DMS114 treated with DMSO at 0.1 percent for 48 hours (cell line): ENCODE results near the gene RNF152.

Experiments
- DNase-seq: peaks from one replicate; lab custom pipeline; 2025; ENCODE audit not compliant: unreplicated experiment; lab: John Stamatoyannopoulos, UW

The RNF152 gene, protein sequence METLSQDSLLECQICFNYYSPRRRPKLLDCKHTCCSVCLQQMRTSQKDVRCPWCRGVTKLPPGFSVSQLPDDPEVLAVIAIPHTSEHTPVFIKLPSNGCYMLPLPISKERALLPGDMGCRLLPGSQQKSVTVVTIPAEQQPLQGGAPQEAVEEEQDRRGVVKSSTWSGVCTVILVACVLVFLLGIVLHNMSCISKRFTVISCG

DNA sequence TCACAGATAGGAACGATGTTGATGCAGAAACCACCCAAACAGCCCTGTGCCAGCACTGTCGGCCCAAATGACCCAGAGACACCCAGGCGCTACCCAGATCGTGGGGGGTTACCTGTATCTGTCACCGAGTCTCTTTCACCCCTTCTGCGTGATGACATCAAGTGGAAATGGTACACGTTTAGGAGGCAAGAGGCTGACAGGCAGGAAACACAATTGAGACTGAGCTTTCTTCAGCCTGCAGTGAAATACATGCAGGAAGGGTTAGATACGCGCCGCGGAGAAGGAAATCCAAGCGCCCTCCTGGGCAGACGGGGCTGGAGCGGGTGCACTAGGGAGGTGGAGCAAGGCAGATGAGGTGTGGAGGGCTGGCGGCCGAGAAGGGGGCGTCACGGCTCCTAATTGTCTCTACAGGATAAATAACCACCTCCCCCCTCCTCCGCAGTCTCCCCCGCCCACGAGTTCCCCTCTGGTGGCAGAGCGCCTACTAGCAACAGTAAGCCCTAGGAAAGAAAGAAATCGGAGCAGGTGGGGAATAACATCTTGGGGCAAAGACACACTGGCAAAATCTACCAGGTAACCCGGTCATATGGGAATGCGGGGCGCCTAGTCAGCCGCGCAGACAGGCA is at the start of gene RNF152:
Gene RNF152, minus strand, starts transcription at position 325 of the 626 bp plus-strand sequence. CDS start 76,544 bp downstream, outside the sequence.
- no peak for DNase-seq

DNA sequence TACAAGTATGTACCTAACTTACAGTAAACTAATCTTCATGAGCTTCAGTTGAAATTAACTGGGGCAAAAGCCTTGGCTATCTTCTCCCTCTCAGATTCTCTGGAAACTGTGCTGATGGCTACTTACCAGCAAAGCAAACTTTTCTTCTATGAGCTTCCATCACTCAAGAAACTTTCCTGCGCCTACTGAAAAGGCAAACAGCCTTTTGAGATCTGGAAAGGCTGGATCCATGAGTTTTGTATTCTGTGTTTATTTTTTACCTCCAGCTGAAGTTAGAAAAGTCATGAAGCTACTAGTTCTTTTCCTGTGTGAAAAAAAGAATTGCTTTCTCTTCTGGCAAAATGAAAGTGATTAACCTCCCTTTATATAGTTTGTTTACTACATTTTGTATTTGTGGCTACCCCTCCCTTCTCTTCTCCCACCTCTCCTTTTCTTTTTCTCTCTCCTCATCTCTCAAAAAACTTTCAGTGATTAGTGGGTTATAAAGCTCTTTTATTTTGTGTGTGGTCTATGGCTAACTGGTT is 49.2 kb upstream of the RNF152 start:
- no peak for DNase-seq

DNA sequence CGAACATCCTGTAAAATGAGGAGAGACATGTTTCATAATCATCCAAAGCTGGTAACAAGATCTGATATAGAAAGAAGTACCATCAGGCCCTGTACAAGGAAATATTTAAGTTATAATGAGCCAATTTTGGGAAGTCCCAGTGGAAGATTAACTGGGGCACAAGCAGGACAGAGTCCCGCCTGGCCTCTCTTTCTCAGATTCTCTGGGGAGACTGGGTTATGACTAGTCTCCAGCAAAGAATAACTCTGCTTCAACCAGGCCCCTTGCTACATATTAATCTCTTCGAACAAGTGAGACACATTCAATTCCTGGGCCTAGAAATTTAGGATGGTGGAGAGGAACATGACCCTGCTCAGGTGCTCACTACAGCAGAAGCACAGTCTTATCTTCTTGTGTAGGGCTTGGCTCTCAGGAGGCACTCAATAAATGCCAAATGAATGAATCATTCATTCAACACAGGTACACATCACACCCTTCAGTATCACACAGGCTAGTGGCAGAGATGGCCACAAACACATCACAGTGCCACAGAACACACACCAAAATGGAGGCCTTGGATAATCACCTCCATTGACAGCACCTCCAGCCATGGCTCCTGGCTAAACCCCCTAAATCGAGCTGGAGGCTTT is 46.4 kb upstream of the RNF152 start:
- no peak for DNase-seq

DNA sequence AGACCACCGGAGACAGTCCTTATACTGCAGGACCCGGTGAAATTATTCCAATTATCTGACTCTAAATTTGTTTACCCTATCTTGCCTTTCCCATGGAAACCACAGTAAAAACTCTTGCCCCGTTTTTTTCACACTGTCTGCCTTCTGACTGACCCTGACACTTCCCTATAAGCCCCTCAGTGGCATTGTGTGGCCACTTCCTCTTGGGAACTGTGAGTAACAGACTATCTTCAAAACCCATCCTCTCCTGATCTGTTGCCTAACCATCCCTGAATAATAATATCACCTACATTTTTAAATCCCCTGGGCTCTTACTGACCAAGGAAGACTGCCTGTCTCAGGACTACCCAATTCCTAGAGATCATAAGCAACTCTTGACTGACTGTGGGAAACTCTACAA is 42.6 kb upstream of the RNF152 start:
- DNase-seq, result no peak

DNA sequence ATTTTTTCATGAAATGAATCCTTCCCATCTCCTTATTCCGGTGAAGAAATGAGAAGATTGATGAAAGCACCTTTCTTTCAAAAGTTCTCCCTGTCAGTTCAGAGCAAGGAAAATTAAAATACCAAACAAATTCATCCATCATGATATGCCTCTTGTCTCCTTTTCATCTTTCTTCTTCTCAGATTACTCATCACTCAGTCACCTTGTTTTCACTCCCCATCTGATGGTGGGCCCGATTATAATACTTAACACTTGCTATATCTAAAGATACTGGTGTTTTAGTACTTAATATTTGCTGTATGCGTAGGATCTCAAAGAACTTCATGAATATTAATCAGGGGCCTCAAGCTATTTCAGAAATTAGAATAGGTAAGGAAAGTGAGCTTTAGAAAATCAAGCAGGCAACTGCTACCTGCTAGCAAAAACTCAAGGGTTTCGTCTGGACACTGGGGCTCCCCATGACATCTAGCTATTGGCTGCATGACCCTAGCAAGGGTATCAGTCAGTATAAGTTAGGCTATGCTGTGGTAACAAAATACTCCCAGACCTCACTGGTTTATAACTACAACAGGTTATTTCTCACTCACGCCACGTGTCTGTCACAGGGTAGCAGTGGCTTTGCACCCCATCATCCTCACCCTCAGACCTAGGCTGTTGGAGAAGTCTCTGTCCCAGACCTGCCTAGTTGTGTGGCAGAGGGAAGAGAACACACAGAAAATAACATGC is 39.0 kb upstream of the RNF152 start:
- no peak for DNase-seq

DNA sequence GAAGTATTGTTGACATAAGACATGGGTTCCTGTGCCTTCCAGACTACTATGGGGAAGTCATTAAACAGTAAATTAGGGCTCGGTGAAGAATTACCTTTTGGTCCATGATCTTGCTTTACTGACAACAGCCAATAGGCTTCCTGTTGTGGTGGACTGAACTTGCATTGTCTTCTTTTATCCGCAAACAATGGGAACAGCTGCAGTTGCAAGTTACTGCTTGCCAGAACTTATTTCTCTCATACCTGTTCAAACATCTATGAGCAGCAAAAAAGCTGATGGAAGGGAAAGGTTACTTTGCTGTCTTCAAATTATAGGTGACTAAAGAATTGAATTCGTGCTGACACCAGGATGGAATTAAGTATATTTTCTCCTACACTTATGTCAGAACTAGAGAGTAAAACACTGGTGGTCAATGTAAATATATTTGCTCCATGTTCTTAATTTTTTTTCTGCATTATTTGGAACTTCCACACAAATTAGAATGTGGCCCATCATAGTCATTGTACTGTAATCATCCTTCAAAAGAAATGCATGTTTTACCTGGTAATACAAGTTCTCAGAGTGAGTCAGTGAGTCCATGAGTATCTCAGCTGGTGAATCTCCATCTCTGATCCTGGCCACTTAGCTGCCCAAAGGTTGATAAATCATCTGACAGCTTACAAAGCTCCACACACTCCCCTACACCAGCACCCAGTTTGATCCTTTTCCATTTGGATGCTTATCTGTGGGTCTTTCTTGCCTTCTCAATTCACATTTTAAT is 37.3 kb upstream of the RNF152 start:
- no peak for DNase-seq

DNA sequence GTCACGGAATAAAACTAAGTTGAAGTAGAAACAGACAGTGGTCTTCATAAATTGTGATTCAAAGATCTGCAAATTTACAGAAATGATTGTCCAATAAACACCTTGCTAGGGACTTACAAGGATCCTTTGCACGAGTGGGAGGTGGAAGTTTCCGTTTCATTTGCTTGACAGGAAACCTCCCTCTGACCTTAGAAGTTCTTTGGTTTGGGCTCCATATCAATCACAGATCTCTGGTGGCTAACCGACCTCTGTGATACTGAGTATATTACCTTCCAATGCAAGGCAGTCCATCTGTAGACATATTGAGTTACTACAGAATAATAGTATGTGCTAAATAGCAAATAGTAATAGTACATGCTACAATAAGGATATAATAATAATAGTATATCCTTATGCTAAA is 33.7 kb upstream of the RNF152 start:
- DNase-seq, result no peak

DNA sequence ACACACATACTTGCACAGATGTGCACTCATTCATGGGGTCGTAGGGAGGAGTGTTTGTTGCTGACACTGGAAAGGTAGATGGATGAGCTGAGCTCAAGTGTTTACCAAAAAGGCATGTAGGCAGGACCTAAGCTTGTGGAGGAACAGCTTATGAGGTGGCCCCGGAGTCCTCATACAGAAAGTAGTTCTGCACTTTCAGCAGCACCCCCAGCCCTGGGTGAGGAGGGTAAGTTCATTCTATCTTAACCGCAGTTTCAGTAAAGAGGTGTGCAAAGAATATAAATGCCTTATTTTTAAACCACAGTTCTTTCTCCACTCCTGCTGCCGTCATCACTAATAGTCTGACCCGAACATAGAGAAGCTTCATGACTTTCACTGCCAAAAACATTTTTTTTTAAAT is 31.7 kb upstream of the RNF152 start:
- no peak for DNase-seq

DNA sequence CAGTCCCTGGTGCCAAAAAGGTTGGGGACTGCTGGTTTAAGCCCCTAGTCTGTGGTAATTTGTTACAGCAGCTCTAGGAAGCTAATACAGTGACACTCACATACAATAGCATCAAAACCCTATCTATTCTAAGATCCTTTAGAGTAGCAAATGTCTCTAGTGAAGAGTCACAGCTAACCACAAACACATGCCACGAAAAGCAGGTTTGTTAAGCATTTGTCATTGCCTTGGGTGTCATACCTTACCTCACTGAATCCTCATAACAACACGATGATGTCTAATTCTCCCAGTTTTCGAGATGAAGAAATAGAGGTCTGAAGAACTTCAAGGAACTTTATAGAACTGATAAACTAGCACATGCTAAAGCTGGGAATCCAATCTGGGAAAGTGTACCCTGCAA is 29.6 kb upstream of the RNF152 start:
- no peak for DNase-seq

DNA sequence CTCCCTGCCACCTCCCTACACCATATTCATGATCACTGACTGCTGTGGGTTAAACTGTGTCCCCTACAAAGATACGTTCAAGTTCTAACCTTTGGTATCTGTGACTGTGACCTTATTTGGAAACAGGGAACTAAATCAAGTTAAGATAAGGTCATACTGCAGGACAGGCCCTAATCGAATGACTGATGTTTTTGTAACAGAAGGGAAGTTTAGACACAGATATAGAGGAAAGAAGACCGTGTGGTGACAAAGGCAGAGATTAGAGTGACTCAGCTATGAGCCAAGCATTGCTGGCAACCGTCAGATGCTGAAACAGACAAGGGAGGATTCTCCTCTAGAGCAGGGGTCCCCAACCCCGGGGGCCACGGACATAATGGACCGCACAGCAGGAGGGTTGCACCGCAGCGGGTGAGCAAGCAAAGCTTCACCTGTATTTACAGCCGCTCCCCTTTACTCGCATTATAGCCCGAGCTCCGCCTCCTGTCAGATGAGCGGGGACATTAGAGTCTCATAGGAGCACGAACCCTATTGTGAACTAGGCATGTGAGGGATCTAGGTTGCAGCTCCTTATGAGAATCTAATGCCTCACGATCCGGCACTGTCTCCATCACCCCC is 28.9 kb upstream of the RNF152 start:
- DNase-seq, result no peak

DNA sequence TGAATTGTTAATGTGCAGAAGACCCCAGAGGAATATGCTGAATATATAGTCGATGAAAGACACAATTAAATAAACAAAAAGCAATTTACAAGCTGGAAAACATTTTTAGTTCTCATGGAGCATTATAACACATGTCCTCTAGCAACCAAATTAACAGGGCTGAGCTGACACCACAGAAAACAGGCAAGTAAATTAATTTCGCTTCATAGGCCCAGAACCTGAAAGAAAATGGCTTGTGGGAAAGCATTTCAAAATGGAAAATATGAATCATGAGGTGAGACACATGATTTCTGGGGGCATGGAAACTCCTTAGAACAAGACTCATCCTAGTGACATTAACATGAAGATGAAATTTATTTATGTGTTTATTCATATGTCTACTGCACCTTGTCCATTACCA is 25.0 kb upstream of the RNF152 start:
- DNase-seq, result no peak

DNA sequence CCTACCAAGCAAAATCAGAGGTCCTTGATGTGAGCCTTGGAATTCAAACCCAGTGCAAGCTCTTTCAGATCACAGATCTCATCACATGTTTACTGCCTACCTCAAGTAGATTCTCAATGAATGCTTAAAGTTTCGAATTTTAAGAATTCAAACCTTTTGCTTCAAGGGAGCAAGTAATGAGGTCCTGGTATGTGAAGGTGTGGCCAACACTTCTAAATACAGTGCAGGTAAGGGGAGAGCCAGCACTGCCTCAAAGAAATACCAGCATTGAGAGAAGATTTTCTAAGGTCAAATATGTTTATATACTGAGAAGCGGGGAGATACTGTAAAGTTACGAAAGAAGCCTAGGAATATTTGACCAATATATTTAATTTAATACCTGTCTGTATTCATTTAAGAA is 19.7 kb upstream of the RNF152 start:
- DNase-seq, result no peak

DNA sequence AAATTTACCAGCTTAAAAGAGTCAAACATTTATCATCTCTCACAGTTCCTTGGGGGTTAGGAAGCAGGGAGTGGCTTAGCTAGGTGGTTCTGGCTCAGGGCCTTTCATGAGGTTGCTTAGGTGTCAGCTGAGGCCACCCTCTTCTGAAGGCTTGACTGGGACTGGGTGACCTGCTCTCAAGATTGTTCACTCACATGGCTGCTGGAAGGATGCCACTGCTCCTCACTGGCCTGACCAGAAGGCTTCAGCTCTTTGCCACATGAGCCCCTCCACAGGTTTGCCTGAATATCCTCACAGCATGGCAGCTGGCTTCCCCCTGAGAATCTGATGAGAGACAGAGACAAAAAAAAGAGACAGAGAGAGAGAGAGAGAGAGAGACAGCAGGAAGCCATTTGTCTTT is 17.3 kb upstream of the RNF152 start:
- no peak for DNase-seq

DNA sequence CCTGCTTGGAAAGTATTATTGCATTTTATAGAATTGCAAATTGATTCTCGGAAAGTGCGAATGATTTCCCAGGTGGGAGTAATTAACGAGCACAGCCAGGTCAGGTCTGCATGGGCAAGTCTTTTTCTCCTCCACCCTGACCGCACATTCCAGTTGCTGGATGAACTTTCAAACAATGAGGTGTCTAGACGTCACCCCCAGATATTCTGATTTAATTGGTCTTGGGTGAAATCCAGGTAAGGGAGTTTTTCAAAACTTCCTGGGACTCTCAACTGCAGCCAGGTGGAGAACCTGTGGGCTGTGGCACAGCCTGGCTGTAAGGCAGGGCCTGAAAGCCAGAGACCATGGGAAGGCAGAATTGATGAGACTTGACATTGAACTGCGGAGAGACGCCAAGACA is 15.9 kb upstream of the RNF152 start:
- no peak for DNase-seq

DNA sequence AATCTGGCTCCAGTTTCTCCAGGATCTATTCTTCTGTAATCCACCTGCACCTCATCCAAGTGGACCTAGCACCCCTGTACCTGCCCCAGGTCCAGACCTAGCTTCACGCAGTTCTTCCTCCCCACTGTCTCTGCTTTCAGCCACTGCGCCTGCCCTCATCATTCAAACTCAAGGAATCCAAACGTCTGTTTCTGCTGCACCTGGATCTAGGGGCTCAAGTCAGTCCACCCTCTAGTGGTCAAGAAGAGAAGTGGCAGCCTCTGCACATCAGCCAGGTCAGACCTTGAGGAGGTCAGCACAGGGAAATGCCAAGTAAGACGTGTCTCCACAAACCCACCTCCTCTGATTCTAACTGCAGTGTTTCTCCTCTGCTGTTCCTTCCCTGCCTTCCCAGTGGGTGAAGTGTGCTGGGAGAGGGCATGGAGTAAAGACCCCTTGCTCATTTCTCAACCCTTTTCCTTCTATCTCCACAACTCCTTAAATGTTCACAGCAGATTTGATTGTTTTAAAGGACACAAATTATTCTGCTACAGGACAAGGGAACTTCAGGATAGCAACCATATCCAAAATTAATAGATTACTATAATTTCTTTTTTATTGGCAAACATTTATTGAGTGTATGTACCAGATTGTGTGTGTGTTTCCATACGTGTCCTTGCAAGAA is 8.6 kb upstream of the RNF152 start:
- peak; percentile 18 for DNase-seq

DNA sequence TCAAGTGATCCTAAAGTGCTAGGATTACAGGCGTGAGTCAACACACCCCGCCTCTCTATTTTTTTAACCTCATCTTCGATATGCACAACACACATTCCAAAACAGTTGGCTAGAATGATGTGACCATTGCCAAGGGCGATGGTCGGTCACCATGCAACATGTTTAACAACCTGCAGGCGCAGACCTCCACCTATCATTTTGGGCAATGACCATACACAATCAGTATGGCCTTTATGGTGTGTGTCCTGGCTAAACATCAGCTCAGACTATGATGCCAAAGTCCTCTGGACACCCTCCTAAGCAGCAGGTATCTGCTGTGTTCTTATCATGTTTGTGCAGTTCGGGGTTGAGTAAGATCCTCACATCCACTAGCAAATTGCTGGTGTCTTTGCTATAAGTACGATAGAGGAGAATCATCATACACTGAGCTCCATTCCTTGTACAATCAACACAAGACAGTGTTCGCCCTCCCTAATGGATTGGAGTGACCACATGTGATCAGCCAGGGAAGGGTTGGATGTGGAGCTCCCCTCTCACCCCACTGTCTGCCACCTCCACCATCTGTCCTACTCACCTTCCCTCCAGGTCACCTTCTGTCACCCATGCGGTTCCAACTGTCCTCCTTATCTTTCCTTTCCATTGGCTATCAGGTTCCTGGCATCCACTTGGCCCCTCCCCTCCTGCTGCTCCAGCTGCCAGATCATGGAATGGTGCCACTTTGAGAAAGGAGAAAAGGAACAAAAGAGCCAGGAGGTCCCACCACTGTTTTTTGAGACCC is 7.9 kb upstream of the RNF152 start:
- no peak for DNase-seq

DNA sequence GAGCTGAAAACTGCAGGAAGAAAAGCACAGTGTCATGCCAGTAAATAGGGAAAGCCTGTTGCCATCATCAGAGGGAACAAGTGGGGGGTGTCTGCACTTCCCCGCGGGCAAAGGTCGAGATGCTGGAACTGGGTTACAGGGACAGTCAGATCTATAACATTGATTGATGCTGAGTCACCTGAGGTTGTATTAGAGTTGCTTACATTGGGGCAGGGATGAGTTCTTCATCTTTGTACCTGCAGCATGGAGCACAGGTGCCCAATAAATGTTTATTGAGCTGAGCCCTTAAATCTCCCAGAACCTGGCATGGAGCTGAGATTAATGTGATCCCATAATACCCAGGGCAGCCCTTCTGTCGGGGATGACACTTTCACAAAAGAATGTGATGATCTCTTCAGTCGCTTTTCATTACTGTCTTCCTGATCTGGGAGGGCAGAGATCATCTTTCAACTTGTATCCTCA is 5.9 kb upstream of the RNF152 start:
- DNase-seq, result no peak

DNA sequence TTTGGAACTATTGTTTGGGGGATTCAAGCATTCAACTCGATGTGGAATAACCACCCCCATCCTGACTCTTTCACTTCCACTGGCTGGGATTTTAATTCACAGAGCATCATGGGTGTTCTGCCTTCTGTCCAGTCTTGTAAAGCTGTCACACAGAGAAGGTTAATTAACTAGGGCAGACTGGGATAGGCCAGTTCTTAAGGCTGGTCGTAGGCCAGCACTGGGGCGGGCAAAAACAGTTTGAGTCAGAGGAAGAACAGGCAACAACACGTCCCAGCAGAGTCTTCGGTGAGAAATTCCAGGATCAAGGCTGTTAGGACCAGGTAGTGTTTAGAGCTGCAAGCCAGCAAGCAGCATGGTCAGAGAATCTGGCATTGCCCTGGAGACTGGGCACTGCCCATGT is 4.0 kb upstream of the RNF152 start:
- no peak for DNase-seq

DNA sequence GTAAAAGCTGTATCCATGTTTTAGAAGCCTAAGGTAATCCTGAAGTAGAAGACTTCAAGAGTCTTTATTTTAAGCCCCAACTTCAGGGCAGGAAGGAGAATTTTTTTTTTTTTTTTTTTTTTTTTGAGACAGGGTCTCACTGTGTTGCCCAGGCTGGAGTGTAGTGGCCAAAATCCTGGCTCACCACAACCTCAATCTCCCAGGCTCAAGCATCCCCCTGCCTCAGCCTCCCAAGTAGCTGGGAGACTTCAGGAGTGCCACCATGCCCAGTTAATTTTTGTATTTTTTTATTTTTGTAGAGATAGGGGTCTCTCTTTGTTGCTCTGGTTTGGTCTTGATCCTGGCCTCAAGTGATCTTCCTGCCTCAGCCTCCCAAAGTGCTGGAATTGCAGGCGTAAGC is 3.3 kb upstream of the RNF152 start:
- no peak for DNase-seq
